HG03039 (cell line): ENCODE measurements around the gene ALDH3A1.

ENCODE experiments used
- ATAC-seq: cut with Tn5 transposase; IDR thresholded peaks from one replicate; pipeline ENCODE4 v1.9.1; 2021; ENCODE audit warnings: mild to moderate bottlenecking, moderate library complexity; ENCODE audit not compliant: unreplicated experiment

ALDH3A1 gene

GRCh38 chr17:19742495-19742894 is 5.6 kb downstream of the ALDH3A1 start:
- ATAC-seq, result no peak

DNA sequence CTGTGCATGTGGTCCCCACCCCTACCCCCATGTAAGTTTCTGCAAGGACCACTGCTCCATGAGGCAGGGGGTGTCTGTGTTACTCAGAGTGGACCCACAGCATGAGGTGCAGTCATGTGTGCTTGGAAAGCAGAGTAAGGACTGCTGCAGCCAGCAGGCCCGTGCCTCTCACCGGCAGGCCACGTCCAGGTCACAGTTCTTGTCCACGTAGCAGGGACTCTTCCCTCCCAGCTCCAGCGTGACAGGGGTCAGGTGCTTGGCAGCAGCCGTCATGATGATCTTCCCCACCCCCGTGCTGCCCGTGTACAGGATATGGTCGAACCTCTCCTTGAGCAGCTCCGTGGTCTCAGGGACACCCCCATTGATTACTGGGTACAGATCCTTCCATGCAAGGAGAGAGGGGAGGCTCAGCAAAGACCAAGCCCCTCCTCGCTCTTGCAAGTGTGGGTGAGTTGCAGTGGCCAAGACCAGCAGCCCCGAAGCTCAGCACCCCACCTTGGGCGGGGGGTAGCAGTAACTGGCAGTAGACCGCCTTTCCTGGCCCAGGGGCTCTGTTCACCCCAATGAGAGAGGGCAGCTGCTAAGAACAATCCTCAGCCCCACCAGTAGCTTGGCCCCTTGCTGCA is 6.2 kb downstream of the ALDH3A1 start:
- no peak for ATAC-seq

GRCh38 chr17:19740933-19741332 is 7.2 kb downstream of the ALDH3A1 start:
- no peak for ATAC-seq

- no peak for ATAC-seq
These were observed 8.6 kb downstream of the ALDH3A1 start for GRCh38 chr17:19739241-19740201.

DNA sequence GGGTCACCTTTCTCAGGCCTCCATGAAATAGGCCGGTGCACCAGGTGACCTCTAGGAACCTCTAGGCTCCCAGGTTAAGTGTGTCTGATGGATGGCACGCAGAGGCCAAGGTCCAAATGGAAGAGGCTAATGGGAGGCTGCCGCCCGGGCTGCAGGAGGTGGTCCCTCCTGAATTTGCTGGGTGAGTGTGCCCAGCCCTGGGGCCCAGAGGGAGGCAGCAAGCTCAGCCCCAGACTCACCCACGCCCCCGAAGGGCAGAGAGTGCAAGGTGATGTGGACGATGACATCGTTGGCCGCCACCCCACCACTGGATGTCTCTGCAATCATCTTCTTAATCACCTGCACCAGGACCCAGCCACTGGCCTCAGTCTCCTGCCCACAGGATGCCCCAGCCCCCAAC is 9.3 kb downstream of the ALDH3A1 start:
- ATAC-seq, result no peak

DNA sequence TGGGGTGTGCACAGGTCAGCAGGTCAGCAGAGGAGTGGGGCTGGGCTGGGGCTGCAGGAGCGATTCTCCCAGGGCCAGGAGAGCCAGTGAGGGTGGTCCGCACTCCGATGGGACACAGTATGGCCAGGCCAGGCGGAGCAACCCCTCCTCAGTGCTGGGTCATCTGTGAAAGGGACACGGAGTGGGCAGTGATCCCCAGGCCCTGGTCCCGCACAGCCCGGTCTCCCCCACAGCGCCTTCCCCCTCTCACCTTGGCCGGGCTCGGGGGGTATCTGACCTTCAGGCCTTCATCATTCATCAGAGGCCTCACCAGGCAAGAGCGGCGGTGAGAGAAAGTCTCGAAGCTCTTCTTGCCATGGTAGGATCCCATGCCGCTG is 10.0 kb downstream of the ALDH3A1 start:
- no peak for ATAC-seq

GRCh38 chr17:19737305-19738072 is 10.6 kb downstream of the ALDH3A1 start:
- ATAC-seq, result no peak

GRCh38 chr17:19736071-19736470 is 12.0 kb downstream of the ALDH3A1 start:
- ATAC-seq, result no peak

DNA sequence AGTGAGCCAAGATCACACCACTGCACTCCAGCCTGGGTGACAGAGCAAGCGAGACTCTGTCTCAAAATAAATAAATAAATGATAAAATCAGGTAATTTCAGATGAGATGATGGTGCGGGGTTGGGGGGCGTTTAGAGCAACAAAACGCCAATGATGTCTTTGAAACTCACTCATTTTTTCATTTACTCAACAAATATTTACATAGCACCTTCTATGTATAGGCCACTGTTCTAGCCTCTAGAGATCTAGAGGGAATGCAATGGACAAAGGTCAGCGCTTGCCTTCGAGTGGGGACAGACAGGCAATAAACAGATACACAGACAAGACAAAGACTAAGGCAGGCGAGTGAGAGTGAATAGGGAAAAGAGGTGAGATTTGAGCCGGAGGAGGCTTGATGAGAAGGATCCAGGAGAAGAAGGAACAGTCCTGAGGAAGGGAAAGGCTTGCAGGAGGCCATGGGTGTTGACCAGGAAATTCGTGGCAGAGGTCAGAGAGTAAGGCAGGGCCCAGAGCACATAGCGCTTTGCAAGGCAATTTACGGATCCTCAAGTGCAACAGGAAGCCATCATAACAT is 14.1 kb downstream of the ALDH3A1 start:
- ATAC-seq, result no peak

- no peak for ATAC-seq
These were observed 16.5 kb downstream of the ALDH3A1 start for GRCh38 chr17:19731626-19732025.

DNA sequence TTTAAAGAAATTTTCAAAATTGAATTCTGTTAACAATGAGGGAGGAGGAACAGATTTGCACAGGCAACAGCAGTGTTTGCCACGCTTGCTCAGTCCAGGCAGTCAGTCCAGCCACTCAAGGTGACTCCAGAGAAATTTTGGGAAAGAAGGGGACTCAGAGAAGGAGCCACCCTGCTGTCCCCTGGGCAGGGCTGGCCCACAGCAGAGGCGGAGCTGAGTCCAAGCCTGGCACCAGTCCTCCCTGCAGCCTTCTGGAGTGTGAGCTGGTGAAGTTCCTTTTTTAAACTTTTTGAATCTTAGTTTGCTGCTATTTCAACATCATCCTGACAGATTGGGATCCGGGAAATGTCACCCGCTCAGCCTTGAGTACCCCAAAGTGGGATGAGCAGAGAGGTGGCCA is 17.3 kb downstream of the ALDH3A1 start:
- no peak for ATAC-seq

- no peak for ATAC-seq
These were observed 18.2 kb downstream of the ALDH3A1 start for GRCh38 chr17:19729900-19730299.

GRCh38 chr17:19728084-19728495 is 20.0 kb downstream of the ALDH3A1 start:
- no peak for ATAC-seq

GRCh38 chr17:19727501-19728078 is 20.5 kb downstream of the ALDH3A1 start:
- ATAC-seq, result no peak

DNA sequence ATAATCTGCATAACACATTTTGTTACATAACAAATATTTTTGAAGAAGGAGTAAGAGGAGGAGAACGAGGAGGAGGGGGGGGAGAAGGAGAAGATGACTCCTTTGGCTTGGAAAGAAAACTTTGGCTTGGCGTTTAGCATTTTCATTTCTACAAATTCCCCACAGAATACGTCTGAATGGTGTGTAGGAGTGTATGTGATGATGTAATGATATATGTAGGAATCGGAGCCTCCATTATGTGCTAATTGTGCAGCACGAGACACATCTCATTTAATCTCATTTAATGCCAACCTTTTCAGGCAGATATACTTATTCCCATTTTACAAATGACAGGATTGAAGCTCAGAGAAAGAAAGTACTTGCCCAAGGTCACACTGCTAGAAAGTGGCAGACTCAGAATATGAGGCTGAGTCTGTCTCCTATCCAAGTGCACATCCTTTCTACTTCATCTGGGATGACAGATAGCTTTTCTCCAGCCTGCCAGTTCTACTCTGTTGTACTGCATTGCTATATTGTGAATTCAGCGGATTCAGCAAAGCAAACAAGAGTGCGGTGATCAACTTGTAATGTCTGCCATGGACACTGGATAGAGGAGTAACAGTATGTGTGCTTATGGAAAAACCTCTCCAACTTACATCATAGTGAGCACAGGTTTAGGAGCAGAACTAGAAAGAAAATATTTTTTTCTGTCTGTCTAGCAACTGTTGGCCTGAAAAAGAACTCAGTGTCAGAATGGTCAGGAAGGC is 21.3 kb downstream of the ALDH3A1 start:
- ATAC-seq, result no peak

DNA sequence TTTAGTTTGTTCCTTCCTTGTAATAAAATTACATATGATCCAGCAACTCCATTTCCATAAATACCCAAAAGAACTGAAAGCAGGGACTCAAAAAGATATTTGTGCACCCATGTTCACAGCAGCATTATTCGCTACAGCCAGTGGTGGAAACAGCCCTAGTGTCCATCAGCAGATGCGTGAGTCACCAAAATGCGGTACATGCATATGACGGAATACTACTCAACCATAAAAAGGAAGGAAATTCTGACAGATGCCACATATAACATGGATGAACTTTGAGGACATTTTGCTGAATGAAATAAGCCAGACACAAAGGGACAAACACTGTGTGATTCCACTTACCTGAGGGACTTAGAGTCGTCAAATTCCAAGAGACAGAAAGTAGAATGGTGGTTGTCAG is 22.6 kb downstream of the ALDH3A1 start:
- no peak for ATAC-seq

DNA sequence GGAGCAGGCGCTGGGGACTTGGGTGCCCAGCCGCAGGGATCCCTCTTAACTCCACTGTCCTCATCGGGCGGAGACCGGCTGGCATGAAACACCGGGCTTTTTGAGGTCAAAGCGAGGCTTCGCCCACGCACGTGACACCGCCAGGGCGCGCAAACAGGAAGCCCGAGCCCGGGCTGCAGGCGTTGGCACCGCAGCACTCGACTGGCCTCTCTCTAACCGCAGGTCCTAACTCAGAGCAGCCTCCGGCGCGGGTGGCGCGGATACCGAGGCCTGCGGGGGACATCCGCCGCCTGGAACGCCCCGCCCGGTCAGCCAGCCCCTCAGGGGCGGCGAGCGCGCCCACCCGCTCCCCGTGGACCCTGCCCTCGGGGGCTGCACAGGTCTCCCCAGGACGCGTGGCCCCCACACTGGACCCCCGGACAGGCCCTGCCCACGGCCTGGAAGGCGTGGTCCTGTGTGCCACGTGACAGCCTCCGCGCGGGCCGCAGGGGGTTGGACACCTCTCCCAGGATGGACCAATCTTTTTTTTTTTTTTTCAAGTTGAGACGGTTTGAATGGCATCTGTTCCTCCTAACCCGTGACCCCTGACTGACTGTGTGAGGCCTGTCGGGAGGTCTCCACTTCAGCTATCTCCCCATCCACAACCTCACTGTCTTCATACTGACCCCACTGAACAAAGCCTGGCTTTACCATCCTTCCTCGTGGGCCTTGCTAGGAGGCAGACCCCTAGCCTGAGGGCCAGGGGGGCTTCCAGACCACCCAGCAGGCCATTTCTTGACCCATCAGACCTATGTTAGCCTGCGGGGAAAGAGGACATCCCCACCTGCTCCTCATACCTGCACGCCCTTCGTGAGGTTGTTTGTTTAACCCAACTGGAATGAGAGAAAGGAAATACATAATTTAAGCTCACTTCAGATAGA is 23.3 kb downstream of the ALDH3A1 start:
- no peak for ATAC-seq

DNA sequence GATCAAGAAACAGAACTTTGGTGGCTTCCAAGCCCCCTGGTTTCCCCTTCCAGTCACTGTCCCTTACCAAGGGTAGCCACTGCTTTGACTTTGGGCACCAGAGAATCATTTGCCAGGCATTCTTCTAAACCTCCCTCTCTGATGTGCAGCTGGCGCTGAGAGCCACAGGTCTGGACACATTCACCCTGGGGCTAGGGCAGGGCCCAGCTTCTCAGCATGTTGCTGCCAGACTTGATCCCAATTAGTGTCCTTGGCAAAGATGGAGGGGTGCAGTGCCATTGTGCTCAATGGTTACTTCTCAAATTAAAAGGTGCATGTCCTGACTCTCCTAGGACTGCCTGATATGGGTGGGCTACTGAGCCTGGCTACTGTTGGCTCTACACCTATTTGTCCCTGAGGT is 24.1 kb downstream of the ALDH3A1 start:
- no peak for ATAC-seq
